M059J (cell line): Measurements from ENCODE around the gene EXOC4. TPM values are rescaled to one million over a fixed set of nuclear protein-coding genes. Genes with fewer than 3 reads are reported as not detected.

Experiments used
- DNase-seq: peaks from one replicate; pipeline ENCODE4 v3.0.0-alpha.2; 2012; ENCODE audit warnings: low read depth
- total RNA-seq: library from RNA; depleted of rRNA; stranded (reverse); fragments of >200 nt; shearing (Covaris generic); gene quantifications from 2 replicates; pipeline ENCODE4 v1.2.3, GENCODE V29; 2014

EXOC4 gene
- total RNA-seq, 1 experiment from 2014 or later: 70.5 TPM

DNA sequence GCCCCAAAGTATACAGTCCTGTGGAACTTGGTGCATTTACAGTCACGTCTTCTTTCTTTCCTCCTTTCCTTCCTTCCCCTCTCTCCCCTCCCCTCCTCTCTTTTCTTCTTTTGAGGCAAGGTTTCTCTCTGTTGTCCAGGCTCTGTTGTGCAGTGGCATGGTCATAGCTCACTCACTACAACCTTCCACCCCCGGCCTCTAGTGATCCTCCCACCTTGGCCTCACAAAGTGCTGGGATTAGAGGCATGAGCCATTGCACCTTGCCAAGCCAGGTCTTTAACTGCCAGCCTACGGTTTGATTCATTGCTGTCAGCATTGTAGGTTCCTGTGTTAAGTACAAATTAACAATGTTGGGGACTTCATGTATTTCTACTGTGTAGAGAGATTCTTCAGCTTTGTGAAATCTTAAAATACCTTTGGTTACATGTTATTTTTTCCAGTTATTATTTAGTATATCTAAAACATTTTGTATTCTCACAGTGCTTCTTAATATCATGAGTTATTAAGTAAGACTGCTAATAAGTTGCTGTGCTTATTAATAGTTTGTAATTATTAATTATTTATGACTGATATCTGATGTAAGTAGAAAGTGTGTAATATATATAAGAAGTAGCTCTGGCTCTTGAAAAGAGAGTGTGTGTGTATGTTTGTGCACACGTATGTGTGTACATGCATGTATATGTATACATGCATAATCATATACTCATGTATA lies 320.8 kb downstream of the EXOC4 start:
- DNase-seq: no peak

DNA sequence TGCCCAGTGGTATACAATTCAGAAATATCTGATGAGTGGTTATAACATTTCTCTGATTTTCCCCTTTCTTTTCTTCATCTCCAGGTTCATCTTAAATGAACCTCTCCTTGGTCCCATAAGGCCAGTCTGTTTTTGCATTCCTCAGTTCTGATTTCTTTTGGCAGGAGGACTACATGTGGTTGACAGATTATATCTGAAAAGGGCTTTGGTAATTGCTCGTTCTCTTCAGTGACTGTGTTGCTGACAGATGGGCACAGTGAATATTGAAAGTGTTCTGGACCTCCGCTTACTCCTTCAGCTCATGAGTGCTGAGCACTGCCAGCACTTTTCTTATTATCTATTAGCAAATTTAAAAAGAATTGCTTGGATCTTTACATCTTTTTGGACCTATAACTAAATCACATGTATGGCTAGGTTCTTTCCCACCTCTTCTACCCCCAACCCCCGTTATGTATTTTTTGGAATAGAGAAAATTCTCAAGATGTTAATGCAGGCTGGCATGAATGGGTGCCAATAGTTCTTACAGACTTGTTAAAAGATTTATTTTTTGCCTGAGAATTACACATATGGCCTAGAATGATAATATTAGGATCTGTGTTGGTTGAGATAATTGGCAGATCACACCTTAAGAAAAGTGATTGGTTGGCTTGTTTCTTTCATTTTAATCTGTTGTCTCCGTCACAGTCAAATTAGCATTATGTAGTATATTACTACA lies 323.0 kb downstream of the EXOC4 start:
- no peak for DNase-seq

DNA sequence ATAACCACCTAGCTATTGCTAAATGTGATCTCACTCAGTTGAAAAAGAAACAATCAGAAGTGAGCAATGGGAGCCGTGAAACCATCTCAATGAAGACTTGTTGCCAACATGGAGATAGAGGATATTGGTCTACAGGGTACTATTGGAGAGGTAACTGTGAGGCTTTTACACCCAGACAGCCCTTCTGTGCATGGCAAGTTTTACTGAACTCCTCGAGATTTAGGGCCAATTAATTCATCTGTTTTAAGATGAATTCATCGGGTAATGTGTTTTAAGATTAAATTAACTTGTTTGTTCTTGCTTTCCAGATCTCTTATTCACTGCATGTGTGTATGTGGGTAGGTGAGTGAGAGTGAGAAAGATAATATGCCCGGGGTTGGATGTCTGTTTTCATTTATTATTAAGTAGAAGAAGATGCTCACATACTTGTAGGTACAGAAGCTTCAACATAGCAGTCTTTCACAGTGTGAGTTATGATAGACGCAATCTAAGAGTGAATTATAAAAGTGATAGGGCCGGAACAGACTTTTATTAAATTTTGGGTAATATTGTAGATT lies 323.8 kb downstream of the EXOC4 start:
- no peak for DNase-seq

DNA sequence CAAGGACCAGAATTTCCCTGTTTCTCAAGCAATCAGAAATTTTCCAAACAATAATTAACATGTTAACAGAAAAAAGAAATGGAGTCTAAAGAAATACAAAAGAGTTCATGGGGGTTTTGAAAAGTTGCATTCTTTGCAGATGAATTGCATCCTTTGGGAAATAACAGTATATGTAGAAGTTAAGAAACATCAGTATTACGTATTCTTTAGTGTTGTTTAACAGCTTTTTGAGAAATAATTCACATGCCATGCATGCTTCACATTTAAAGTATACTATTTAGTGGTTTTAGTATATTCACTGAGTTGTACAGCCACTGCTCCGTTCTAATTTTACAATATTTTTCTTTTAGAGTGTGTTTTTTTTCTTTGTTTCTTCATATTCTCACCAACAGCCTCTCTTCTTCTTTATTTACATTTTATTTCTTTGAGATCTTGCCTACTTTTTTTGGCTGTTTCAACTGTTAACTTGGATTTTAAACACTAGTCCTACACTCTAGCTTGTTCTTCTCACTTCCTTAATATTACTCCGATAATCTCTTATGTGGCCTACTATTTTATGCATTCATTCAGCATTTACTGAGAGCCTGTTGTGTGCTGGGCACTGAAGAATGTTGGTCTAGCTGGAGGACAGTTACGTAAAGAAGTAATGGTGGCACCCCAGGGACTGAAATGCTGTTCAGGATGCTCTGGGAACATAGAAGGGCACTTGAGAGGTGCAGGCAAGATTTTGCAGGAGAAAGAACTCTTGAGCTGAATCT lies 330.1 kb downstream of the EXOC4 start:
- DNase-seq: peak; percentile 26

DNA sequence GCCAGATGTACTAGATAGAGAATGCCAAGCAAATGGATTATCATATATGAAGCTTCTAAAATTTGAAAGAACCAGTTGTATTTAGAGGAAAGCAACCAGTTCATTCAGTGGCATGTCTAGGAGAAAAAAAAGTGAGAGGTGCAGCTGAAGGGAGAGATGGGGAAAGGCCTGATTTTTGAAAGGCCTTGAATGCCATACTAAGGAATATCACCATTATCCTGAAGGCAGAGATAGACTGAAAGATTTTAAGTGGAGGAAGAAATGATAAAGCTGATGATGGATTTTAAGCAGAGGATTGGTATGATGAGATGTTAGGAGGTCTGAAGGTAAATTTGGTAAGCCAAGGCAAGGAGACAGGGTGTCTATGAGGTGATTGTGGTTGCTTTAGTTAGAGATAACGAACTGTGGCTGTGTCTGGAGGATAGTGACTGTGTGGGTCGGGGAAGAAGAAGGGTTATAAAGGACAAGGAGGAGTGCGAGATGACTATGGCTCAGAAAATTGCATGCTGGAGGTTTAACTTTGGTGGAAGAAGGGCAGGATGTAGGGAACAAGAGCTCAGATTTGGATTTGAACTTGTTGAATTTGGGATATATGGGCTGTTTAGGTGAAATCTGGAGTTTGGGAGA lies 330.8 kb downstream of the EXOC4 start:
- DNase-seq: no peak

DNA sequence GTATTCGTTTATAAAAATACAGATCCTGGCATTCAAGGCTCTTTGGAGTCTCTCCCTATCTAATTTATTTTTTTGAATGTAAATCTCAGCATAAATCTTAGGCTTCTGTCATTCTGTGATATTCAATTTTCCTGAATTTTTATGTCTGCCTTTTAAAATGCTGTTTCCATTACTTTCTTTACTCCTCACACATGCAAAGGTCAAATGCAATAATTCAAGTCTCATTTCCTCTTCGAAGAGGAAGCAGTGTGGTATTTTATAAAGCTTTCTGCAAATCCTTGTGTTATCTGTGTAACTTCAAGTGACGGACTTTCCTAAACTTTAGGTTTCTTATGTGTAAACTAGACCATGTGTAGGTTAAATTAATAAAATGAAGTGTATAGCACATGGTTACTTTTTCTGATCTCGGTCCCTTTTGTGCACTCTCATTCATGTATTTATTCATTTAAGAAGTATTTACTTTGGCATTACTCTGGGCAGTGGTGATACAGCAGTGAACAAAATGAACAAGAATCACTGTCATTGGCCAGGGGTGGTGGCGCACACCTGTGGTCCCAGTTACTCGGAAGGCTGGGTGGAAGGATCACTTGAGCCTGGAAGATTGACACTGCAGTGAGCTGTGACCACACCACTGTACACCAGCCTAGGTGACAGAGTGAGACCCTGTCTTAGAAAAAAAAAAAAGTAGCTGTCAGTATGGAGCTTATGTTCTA lies 332.2 kb downstream of the EXOC4 start:
- DNase-seq: no peak

DNA sequence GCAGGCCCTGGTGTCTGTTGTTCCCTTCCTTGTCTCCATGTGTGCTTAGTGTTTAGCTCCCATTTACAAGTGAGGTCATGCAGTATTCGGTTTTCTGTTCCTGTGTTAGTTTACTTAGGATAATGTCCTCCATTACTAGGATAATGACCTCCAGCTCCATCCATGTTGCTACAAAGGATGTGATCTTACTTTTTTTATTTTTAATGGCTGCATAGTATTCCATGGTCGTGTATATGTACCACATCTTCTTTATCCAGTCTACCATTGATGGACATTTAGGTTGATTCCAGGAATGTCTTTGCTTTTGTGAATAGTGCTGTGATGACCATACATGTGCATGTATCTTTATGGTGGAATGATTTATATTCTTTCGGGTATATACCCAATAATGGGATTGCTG lies 333.4 kb downstream of the EXOC4 start:
- no peak for DNase-seq

DNA sequence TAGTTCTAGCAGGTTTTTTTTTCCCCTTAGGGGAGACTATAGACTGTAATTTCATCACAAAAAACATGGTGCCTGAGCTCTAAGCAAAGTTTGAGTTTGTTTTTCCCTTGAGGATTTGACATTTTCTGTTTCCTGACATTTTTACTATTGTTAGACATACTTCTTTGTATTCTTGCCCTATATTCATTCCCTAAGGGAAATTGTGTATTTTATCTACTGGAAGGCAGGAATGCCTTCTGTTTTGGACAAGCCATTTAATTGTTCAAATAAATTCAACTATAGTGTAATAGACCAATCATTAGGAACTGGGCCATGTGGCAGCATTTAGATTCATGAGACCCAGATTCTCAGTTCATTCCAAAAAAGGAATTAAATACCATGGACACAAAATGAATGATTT lies 335.0 kb downstream of the EXOC4 start:
- no peak for DNase-seq

DNA sequence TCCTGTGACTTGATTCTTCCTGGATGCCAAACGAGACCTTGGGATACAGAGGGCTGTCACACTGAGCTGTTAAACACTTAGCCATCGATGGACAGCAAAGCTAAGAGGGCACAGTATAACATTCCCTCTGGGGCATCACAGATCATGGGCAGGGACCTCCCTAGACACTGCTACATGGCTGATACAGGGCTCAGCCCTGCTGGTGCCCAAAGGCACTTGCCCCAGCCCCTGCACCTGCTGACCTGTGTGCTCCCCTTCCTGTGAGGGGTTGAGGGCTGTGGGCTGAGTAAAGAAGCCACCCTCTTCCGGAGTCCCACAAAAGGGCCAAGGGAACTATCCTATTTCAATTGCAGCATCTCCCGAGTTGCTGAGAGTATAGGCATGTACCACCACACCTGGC lies 337.9 kb downstream of the EXOC4 start:
- DNase-seq: no peak

DNA sequence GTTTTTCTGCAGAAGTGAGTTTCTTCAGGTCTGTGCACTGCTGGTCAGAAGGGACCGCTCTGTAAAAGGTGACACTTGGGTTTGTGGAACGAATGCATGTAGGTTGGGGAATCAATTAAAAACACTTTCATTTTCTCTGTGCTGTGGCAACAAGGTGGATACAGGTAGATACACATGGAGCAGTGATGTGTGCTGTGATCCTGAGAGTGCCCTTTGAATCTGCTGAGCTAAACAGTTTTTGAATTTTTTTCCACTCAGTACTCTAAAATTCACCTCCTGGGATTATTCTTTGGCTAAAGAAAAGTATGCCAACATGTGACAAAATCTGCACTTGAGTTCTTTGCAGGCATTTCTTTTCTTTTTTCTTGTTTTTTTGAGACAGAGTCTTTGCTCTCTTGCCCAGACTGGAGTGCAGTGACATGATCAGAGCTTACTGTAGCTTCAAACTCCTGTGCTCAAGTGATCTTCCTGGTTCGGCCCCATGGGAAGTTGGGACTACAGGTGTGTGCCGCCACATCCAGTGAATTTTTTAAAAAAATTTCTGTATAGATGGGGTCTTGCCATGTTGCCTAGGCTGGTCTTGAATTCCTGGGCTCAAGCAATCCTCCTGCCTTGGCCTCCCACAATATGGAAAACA lies 338.9 kb downstream of the EXOC4 start:
- DNase-seq: no peak

DNA sequence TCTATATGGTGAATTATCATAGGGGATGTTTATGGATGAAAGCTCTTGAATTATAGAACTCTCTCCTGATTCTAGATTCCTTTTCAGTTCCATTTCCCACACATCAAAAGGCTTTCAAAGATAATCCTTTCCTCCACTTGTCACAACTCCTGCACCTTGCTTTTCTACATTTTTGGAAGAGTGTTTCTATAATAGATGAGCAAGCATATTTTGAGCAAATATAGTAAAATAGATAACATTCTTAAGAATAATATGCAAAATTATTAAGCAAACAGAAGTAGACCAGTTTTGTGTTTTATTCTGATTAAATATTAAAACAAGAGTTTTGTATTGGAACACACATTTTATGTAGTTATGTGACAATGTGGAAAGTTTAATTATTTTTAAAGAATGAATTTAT lies 340.7 kb downstream of the EXOC4 start:
- no peak for DNase-seq

DNA sequence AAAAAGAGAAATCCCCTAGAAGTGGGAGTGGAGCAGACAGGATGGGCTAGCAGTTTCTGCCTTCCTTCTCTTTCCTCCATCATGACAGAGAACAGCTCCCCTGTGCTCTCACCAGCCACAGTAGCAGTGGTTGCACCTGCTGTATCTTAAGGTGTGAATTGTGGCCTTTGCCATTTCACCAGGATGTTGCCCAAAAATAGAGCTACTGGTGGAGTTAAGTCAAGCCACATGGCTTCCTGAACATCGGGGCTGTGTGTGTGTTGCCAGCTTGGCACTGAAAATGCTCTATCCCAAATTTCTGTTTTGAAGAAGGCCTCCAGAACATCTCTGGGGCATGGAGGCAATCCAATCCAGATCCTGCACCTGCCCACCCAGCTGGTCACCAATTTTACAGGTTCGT lies 348.7 kb downstream of the EXOC4 start:
- no peak for DNase-seq

DNA sequence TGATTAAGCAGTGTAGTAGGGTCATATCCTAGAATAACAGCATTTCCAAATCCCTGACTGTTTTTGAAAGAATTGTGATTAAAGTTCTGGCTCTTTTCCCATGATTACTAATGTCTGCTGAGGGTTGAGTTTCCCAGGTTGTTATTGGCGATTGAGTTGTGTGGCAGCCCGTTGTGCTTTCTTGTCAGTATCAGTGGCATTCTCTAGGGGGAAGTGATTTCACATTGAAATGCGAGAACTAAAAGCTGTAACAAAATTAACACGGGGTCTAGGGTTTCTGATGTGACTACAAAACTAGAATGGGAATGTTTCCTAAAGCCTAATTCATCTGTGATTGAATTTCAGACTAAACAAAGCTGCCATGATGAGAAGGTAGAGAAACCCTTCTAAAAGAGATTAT lies 349.4 kb downstream of the EXOC4 start:
- DNase-seq: peak; percentile 52

DNA sequence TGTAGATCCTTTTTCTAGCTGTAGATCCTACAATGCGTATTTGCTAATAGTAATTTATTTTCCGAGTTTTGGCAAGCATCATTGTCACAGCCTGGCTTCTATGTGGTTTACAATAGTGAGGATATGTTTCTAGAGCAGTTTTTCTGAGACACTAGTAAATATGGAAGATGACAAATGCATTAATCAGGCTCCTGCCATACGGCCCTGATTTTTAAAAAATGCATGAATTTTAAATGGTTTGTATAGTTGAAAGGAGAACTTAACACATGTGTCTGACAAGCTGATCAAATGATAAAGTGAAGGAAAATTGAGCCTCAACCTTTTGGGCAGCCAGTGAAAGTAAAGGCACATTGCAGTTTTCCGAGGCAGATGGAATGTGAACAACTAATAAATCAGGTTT lies 354.1 kb downstream of the EXOC4 start:
- no peak for DNase-seq

DNA sequence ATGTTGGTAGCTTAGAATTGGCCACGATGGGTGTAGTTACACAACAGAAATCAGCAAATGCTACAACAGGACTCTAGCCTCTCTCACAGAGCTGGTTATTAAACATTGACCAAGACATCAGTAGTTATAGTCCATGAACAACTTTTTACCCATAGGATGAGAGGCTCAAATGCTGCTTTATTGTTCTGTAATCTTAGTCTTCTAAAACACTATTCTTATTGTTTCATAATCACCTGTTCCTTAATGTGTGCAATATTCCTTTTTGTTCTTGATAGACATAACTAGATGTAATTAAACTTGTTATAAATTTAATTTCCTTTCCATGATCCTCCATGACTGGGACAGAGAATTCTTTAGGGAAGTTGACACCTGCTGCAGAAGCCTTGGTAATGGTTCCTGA lies 356.9 kb downstream of the EXOC4 start:
- DNase-seq: no peak

DNA sequence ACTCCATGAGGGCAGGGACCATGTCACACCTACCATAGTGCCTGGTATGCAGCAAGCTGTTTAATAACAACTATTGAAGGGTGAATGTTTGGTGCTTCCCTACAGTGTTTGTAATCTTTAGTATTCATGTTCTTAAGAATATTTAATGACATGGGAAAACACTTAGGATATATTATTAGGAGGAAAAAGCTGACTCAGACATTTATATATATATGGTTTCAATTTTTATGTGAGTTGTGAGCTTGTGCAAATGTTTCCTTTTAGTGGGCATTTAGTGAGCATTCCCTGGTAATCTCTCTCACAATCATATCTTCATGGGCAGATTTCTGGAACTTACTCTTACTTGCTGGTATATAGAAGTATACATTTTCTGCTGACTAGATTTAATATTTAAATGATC lies 359.1 kb downstream of the EXOC4 start:
- no peak for DNase-seq

DNA sequence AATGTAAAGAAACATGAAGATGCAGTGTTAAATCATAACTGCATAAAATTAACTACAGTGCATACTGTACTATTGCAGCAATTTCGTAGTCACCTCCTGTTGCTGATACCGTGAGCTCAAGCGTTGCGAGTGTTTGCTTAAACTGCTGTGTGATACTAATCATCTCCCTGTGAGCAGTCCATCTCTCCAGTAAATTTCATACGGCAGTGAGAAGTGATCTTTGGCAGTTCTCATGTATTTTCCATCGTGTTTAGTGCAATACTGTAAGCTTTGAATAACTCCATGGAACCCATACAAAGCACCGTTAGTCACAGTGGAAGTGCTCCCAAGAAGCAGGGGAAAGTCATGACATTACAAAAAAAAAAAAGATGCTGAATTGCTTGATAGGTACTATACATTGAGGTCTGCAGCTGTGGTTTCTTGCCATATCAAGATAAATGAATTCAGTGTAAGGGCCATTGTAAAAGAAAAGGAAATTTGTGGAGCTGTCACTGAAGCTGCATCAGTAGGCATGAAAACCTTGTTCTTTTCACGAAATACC lies 360.4 kb downstream of the EXOC4 start:
- no peak for DNase-seq

DNA sequence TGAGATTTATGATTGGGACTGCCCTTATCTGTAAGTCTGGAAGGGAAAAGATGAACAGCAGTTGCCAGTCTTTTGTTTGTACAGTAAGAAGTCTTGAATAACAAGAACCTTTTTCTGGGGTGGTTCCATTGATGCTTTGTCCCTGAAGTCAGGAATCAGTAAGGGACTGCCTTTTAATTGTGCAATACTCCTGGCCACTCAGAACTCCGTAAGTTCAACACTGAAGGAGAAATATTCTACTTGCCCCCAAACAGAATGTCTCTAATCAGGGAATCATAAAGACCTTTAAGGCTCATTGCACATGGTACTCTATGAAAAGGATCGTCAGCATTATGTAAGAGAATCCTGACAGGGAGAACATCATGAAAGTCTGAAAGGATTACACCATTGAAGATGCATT lies 361.4 kb downstream of the EXOC4 start:
- DNase-seq: no peak

DNA sequence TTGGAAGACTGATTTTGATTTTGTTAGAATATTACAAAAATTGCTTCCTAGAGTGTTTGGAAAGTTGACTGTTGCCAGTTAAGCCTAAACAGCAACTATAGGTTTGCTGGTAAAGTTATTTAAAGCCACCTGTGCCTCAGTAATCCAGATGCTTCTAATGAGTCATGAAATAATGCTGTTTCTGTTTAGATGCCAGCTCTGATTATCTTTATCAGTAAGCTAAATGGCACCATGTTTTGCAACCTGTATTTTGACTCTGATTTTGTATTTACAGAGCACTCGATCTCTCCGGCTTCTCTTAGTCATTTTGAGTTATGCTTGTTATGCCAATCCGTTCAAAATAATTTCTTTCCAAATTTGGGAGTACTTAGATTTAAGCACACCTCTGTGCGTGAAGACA lies 366.1 kb downstream of the EXOC4 start:
- no peak for DNase-seq

DNA sequence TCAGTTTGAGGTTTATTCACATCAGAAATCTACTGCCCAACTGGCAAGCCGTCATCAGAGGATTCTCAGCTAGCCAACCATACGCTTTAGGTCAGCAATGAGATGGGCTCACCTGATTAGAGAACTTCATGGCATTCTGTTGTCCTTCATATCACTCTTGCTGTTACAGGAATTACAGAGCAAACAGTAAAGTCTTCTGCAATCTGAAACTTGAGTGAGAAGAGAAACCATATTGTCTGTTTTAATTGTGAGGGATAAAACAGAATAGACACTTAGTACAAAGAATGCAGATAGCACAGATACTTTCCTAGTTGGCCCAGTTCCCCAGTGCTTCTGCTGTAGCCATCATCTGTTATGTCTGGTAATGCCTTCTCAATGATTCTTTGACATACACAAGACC lies 366.6 kb downstream of the EXOC4 start:
- no peak for DNase-seq

DNA sequence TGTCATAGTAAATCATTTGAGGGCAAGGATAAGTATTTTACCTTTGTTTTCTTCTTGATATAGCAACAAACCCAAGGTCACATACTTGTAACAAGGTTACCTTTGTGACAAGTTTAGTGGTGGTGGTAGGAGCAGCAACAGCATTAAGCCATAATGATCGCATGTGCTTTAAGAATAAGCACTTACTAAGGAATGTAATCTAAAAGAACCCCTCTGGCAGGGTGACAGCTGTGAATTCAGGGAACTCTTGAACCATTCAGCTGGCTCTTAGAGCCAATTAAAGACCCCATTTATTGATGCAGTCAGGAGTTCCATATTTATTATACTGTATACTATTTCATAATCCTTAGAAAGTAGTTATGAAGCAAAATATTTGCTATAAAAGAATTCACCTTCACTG lies 370.8 kb downstream of the EXOC4 start:
- DNase-seq: no peak
